Astrocyte of the spinal cord (primary cell): ENCODE data around the gene EN1.

ENCODE experiments used
- DNase-seq: peaks from one replicate; pipeline ENCODE4 v3.0.0; 2011; ENCODE audit warnings: low read depth, low spot score
- H3K4me3 ChIP-seq: 2 replicates; pipeline ENCODE4 v1.5.1; 2011; ENCODE audit warnings: low read depth, mild to moderate bottlenecking, low read length, moderate library complexity
- in situ Hi-C: cut with HindIII; loops from 2 replicates; pipeline ENCODE4 v1.10.0; 2017; ENCODE audit warnings: low sequenced_read_pairs
- TF ChIP-seq, protein P1 (sequence below): IDR thresholded peaks from 2 replicates; pipeline ENCODE4 v1.5.1; 2012; ENCODE audit warnings: low read depth, mild to moderate bottlenecking, low read length, inconsistent platforms

The EN1 gene

GRCh38 chr2:118856330-118856977, 9.0 kb upstream of the EN1 start:
- in situ Hi-C loops: no loop called here
- H3K4me3 ChIP-seq: no peak overlapping the region
- DNase-seq: no peak
- TF ChIP-seq, protein P1, sequence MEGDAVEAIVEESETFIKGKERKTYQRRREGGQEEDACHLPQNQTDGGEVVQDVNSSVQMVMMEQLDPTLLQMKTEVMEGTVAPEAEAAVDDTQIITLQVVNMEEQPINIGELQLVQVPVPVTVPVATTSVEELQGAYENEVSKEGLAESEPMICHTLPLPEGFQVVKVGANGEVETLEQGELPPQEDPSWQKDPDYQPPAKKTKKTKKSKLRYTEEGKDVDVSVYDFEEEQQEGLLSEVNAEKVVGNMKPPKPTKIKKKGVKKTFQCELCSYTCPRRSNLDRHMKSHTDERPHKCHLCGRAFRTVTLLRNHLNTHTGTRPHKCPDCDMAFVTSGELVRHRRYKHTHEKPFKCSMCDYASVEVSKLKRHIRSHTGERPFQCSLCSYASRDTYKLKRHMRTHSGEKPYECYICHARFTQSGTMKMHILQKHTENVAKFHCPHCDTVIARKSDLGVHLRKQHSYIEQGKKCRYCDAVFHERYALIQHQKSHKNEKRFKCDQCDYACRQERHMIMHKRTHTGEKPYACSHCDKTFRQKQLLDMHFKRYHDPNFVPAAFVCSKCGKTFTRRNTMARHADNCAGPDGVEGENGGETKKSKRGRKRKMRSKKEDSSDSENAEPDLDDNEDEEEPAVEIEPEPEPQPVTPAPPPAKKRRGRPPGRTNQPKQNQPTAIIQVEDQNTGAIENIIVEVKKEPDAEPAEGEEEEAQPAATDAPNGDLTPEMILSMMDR: no peak

DNA sequence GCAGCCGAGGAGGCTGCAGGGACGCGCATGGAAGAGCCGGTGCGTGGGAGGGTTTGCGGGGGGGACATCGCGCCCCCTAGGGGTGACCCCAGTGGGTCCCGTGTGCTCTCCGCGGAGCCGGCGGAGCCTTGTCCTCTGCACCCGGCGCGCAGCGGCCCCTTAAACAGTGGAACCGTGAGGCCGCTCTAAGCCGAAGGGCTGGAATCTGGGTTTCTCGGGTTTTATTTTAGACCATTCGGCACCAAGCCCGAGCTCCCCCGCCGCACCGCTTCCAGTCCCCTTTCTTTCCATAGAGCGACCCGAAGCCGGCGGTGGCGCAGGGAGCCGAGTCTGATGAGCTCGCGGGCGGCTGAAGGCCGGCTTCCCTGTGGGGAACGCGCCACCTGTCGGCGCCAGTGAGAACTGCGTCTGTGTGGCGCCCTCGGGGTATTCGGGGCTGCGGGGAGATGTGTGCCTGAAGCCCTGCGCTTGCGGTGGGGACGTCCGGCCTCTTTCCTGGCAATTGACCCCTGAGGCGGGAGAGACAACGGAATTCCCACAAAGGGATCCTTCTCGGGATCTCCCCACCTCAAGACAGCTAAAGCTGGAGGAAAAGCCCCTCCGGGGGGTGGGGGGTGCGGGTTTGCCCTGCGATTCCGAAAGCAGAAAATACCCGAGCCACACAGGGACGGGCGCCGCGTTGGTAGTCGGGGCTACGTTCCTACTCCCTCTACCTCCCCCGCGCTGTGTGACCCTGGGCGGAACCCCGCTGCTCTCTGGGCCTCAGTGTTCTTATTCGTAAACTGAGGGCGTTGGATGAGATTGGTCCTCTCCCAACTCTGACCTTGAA, 8.2 kb upstream of the EN1 start:
- H3K4me3 ChIP-seq: peak overlapping the region; percentile 29
- TF ChIP-seq, protein P1: peak; percentile 92
- DNase-seq: peak; percentile 75
- in situ Hi-C loops: no loop called here

DNA sequence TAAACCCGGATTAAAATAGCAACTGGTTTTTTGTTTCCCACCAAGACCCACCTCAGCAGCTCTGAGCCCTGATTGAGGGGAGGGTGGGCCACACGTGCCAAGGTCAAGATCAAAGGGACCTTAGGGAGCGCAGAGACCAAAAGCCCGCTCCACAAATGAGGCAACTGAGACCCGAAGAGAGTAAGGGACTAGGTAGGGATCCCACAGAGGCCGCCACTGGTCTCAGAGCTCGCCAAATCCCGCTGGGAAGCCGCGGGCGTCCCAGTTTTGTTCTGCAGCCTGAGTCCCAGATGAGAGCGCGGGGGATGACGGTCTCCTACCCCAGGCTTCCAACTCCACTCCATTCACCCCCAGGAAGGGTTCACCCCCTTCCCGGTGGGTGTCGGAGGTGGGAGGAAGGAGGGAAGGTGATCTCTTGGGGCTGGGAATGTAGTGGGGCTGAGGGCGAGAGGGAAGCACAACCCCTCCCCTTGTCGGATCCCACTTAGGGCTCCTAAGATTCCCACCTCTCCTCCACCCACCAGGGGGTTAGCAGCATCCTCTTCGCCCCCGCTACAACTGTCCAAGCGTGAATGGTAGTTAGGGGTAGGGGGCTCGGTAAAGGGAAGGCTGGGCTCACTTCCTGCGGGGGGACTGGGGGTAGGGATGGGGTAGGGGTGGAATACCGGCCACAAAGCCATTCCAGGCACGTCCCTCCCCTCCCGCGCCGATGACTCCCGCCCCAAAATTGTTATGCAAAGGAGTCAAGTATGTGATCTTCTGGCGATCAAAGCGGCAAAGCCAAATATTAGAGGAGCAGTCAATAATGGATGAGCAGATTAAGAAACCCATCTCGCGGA, 7.3 kb upstream of the EN1 start:
- TF ChIP-seq, protein P1: no peak
- in situ Hi-C loops: no loop called here
- DNase-seq: no peak
- no peak overlapping the region for H3K4me3 ChIP-seq

DNA sequence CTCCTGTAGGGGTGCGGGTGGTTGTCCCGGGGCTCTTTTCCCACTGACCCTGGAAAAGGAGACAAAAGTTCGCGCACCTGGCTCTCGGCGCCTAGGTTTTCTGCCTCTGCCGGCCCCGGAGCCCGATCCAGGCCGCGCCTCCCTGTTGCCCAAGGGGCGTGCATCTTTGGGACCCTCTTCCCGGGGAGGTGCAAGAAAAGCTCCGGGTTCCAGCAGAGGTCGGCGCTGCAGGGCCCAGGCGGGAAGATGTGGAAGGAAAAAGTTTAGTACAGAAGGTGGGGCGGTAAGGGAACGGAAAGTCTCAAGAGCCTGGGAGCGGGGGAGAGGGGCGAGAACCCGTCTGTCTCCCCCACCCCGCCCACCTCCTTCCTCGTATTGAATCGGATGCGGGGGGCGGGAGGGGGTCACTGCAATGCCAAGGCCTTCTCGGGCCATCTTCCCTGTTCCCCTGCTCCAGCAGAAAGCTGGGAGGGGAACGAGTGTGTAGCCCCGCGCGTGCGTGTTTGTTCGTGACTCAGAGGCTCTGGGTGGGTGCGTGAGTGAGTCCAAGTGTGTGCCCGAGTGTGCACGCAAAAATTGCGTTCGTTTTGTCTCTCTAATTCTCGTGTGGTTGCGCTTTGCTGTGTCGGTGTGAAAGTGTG, 6.3 kb upstream of the EN1 start:
- DNase-seq: no peak
- in situ Hi-C loops: no loop called here
- H3K4me3 ChIP-seq: no peak overlapping the region
- TF ChIP-seq, protein P1: no peak

GRCh38 chr2:118853129-118853640, 5.7 kb upstream of the EN1 start:
- H3K4me3 ChIP-seq: peak overlapping the region; percentile 7
- TF ChIP-seq, protein P1: no peak
- in situ Hi-C loops: no loop called here
- DNase-seq: no peak
